ENCODE results near the gene OS9.

- TF ChIP-seq CTCF (IDR thresholded peaks at IDR 0.05), result no peak
- no peak for TF ChIP-seq POLR2A (IDR thresholded peaks at IDR 0.05)
- TF ChIP-seq EP300 (IDR thresholded peaks at IDR 0.05), result no peak
These were observed 55.1 kb downstream of the OS9 start for GRCh38 chr12:57749061-57749460.

Data from sigmoid colon (tissue), 4 donors.